T-helper 1 cell treated with Interleukin-12 subunit alpha and Interleukin-12 subunit beta and Interleukin-4 antibody, amounts not matched to agents 30 ng/mL and 1 ng/mL, for 36 hours (primary cell): ENCODE results near the gene TAF3. TPM values are rescaled to one million over a fixed set of nuclear protein-coding genes. Genes with fewer than 3 reads are reported as not detected.

Experiments used
- intact Hi-C: fragments of 100-400 bp; cut with micrococcal nuclease; formaldehyde crosslinking; loops from one replicate; pipeline ENCODE4 v1.15.1; 2024
- total RNA-seq: library from RNA; stranded (reverse); gene quantifications from 2 replicates; pipeline ENCODE4 v1.2.3, GENCODE V29; 2022

TAF3 gene
- total RNA-seq, 1 donor from 2014 or later, result 16.6 TPM

DNA sequence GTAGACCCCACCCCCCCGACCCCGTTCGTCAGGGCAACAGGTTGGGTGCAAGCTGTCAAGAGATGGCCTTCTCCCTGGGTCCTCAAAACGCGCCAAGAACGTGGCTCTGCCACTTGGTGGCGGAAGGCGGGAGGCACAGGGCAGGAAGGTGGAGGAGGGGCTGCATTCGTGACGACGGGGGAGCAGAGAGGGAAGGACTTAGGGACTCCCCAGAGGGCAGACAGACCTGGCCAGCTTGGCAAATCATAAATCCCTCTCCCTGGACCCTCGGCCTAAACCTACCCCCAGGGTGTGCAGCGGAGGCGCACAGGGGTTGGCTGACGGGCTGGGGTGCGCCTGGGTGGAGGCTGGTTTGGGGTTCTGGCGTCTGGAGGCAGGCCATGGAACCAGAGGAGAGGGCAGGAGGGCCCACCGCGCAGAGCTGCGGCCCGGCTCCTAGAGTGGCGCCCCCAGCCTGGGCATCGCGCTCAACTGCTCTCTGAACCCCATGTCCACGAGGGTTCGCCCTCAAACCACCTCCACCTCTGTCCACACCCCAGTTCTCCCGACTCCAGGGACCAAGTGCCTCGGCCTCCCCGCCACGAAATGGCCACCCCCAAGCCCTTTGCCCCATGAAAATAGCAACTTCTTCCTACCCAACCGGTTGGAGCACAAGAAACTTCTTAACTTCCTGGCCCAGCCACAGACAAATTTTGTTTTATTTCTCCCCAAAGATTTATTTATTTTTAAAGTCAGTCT is 225.4 kb downstream of the TAF3 start:
- intact Hi-C loops, result no loop called here

DNA sequence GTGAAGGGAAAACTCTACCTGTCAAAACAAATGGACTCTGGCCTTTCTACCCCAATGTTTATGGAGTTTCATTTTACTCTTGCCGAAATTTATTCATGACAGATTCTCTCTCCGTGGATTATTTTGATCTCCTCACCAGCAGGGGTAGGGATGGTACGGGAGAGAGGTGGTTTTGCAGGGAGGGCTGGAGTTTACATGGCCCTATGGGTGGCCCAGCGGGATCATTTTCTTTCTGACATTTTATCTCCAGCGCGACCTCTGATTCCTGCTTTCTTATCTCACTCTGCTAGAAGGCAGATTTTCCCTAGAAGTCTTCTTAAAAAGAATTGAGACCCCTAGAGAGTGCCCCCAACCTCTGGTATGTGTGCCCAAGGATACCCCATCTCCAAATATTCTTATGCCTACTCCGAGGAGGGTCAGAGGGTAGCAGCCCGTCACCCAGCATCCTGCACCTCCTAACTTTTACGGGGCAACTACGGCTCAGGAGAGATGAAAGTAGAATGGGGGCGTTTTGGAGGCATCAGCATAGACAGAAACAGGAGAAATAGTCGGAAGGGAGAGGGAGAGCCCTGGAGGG is 226.1 kb downstream of the TAF3 start:
- intact Hi-C loops, result no loop called here

- intact Hi-C loops, result loop anchor here (1.0 kb wide), 1 partner anchor 8 kb away; no protein-coding TSS in a partner anchor
Observed at GRCh38 chr10:8044908-8045725, 226.8 kb downstream of the TAF3 start.

DNA sequence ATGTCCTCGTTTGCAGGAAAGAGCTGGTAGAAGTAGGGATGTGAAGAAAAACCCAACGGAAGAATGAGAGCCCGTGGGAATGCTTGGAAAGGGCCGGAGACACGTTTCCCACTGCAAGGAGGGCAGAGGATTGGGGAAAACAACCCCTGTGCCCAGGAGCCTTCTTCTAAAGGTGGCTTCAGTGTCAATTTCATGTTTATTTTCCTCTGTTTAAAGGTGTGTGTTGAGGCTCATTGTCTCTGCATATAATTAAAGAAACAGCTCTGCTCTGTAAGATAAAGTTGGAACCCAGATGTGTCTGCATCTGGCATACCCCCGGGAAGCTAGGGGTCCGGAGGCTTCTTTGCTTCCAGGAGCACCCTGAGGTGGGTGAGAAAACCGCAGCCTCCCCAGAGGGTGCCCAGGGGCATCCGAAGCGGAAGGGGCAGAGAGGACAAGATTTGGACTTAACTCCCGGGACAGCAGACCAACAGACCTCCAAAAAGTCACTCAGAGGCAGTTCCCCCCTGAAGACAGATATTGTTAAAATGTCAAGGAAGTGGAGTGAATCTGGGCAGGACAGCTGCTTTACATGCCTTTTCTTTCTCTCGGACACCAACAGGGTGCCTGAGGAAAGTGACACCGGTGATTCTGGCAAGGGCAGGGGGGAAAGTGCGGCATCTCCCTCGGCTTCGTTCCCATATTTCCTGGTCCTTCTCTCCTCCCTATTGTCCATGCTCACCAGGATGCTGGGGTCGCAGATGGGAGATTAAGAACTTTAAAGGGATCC is 227.6 kb downstream of the TAF3 start:
- intact Hi-C loops, result loop anchor here (1.0 kb wide), 1 partner anchor 9 kb away; no protein-coding TSS in a partner anchor

DNA sequence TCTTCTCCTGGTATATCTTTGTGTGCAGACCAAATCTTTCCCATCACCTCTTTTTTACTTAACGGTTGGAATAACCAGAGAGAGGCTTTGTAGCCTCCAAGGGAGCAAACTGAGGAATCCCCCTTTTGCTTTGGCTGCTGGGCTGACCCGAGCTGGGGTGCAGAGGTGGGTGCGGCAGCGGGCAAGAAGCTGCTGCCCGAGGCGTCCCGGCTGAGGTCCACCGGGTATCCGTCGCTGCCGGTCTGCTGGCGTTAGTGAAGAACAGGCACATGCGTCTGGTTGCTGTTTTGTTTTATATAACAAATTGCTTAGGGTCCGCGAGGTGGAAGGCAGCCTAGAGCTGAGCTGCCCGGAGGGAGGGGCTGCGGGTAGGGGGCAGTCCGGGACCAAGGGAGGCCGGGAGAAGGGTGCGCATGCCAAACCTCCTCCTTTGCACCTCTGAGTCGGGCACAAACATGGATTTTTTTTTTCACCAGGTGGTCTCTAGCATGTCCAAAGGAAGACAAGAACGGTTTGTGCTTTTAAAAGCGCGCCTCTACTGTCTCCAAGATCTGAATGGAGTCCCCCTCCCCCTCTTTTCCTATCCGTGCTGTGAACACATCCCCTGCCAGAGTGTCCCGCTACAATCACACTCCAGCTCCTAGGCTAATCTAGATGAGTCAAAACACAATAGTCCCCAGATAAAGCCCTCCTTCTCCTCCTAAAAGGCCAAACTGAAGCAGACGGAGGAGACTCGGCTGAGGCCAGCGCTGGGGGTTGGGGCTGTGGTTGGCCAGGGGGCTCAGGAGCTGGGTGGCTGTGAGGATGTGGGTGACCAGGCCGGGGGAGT is 229.4 kb downstream of the TAF3 start:
- intact Hi-C loops, result loop anchor here (2.0 kb wide), 1 partner anchor 1255 kb away; no protein-coding TSS in a partner anchor

DNA sequence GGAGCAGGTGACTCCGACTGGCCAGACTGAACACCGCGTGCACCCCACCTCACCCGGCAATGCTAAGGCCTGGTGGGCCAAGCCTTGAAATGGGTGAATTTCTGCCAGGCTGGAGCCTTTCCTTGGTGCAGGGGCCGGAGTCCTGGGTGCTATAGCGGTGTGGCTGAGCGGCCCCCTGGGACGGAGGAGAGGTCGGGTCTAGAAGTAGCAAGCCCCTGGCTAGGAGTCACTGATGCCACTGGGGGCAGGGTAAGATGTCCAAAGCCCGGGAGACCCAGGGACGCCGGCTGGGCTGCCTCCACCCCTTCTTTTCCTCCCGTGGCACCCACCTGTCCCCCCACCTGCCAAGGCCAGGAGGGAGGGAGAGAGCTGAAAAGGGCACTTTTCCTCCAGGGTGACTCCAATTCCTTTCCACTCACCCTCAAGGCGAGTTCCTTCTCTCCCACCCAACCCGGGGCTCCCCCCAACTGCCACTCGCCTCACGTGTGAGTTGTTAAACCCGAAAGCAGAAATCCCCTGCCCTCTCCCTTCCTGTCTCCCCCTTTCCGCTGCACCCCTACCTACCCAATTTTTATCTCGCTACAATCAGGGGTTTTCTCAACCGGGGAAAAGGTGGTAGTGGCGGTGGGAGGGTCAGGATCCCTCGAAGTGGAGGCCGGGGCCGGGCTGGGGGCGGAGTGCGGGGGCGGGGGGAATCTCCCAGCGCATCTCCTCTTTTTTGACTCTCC is 230.1 kb downstream of the TAF3 start:
- intact Hi-C loops, result loop anchor here (2.0 kb wide), 1 partner anchor 1254 kb away; no protein-coding TSS in a partner anchor

GRCh38 chr10:8049045-8049864 is 230.9 kb downstream of the TAF3 start:
- intact Hi-C loops, result loop anchor here (2.0 kb wide), 1 partner anchor 1254 kb away; no protein-coding TSS in a partner anchor

- intact Hi-C loops, result loop anchor here (1.0 to 10.0 kb wide), 9 partner anchors 8 to 1995 kb away; partner anchors contain the start of genes SFMBT2 and TAF3
Observed at GRCh38 chr10:8049865-8050555, 231.7 kb downstream of the TAF3 start.

DNA sequence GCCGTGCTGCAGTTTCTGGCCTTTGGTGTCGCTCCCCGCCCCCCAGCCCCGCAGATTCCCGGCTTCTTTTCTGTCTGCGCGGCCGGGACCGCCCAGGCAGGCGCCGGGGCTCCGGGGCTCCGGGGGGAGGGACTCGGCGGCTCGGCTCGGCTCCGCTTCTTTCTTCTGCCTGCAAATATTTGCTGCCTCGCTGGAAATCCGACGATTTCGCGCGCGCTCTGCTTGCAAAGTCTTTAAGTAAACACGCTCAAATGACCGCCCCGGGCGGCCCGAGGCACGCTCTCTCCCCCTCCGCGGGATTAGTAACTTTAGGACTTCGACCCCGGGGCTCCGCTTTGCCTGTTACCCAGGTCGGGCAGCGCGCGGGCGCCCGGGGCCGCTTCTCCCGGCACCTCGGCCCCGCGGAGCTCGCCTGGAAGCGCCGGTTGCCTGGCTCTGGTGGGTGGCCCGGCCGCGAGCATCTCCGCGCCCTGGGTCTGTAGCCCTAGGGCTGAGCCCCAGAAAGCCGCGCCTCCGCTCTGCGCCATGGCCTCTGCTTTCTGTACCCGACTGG is 232.3 kb downstream of the TAF3 start:
- intact Hi-C loops, result loop anchor here (1.0 to 10.0 kb wide), 8 partner anchors 8 to 1996 kb away; partner anchors contain the start of genes SFMBT2 and TAF3

- intact Hi-C loops, result loop anchor here (2.0 to 10.0 kb wide), 6 partner anchors 179 to 1996 kb away; partner anchors contain the start of genes SFMBT2 and TAF3
Observed at GRCh38 chr10:8051109-8051821, 233.0 kb downstream of the TAF3 start.

DNA sequence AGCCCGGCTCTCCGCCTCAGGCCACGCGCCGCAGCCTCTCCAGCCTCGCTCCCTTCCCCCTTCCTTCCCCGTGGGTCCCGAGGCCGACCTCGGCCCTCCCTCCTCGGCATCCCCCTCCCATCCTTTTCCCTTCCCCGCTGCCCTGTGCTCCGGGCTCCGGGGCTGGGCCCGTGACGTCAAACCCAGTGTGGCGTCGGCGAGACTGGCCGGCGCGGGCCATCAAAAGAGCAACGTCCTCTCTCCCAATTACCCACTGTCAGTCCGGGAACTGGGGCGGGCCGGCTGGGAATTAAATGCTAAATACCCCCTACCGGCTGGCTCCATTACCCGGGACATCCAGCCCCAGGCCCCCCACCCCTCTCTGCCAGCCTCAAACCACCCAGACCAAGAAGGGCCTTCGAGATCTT is 233.5 kb downstream of the TAF3 start:
- intact Hi-C loops, result loop anchor here (2.0 to 10.0 kb wide), 7 partner anchors 131 to 1997 kb away; partner anchors contain the start of genes SFMBT2 and TAF3

DNA sequence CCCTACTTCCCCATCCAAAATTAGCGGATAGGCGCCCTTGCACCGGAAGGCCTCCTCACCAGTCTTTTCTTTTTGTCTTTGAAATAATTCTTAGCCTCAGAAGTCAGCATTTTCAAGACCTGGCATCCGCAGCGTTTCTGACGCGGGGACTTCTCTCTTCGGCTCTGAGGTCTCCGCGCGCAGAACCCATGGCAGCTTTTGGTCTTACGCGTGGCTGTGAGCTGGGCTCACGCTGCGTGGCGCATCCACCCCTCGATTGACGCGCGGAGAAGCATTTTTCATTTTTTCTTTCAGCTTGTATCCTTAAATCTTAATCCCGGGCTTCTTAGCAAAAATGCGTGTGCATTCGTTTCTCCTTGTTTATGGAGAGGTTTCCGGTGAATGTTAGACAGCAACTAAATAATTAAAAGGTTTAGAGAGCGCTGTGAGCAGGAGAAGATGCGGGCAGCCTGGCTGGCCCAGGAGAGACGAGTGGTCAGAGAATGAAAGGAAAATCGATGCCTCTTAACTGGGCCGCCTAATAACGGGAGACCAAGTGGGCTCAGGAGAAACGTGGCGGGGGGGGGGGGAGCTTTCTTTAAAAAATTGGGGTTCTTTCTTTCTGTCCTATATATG is 234.1 kb downstream of the TAF3 start:
- intact Hi-C loops, result loop anchor here (2.0 to 10.0 kb wide), 6 partner anchors 130 to 1998 kb away; partner anchors contain the start of genes SFMBT2 and TAF3

DNA sequence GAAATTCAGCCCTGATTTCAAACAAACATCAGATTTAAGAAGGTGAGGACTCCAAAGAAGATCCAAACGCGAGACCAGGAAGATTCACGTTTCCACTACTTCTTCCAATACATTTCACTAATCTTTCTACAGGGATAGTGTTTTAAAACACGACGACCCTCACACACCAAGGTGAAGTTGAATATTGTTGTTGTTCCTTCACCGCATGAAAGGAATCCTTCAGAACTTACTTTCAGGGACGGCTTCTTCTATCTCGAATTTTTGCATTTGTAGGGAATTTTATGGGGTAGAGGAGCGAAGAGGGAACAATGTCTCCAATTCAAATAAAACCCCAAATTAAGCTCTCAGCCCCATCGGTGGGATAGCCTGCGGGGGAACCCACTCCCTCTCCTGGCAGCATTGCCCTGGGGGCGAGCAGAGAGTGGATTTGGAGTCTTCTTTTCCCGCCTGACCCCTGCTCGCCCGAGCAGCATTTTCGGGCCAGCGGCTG is 234.7 kb downstream of the TAF3 start:
- intact Hi-C loops, result loop anchor here (1.0 to 10.0 kb wide), 9 partner anchors 130 to 1998 kb away; partner anchors contain the start of genes SFMBT2 and TAF3

DNA sequence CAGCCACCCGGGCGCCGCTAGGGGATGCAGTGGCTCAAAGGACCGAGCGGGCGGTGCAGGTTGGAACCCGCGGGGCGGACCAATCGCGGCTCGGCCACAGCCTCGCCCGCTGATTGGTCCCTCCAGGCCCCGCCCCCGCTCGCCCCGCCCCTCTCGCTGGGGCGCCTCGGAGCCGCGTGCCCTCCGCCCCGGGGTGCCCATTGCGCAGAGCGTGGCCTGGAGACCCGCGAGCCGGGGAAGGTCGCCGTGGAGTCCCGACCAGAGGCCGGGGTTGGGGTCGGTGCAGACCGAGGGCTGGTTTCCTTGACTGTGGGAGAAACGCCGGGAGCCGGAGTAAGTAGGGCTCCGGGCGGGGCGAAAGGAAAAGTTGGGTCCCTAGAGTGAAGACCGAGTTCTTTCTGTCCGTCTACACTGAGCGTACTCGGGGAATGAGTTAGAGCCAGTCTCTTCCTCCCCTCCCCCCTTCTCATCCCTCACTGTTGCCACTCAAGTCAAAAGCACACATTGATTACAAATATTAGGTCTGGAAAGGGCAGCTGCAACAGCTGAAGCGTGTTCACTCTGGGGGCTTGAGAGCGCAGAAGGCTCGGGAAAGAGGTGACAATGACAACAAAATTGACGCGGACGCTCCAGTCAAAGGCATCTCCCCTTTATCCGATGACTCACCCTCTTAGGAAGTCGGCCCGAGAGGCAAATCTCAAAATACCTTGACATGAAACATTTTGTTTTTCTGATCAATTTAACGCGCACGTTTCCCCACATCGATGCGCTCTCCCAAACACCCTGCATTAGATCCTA is 235.3 kb downstream of the TAF3 start:
- intact Hi-C loops, result loop anchor here (1.0 to 10.0 kb wide), 14 partner anchors 35 to 1999 kb away; partner anchors contain the start of genes SFMBT2 and TAF3

GRCh38 chr10:8054244-8054493 is 235.9 kb downstream of the TAF3 start:
- intact Hi-C loops, result loop anchor here (1.0 to 10.0 kb wide), 10 partner anchors 34 to 1999 kb away; partner anchors contain the start of genes SFMBT2 and TAF3
